Natural killer cell treated with Interleukin-12 subunit alpha and Interleukin-12 subunit beta and Interleukin-15 and Interleukin-18, amount 100 ng/mL, for 72 hours (primary cell): ENCODE measurements around the gene NEK2. TPM values are rescaled to one million over a fixed set of nuclear protein-coding genes. Genes with fewer than 3 reads are reported as not detected.
"Not testable (repeated sequence)": the region's sequence is repeated elsewhere in the genome, so short reads cannot be mapped to it uniquely, and the experiment has no call there.

Experiments used
- ATAC-seq, 2 donors: fragments of 150-1000 bp; cut with Tn5 transposase in 1 of 2; sonication (Bioruptor Pico), chemical (Tn5 transposase) in 1 of 2; 2 replicates each; pipeline ENCODE4 v1.10.0; 2021
- DNase-seq: peaks from one replicate; pipeline ENCODE4 v3.0.0; 2022; ENCODE audit warnings: low spot score
- H3K27ac Mint-ChIP-seq, 2 donors: 1 replicate in 1 of 2; 2 replicates in 1 of 2; pipeline ENCODE4 v1.8.0; 2022; ENCODE audit warnings: mixed read lengths in 2 of 2, mild to moderate bottlenecking in 1 of 2, moderate library complexity in 1 of 2
- H3K27me3 Mint-ChIP-seq, 2 donors: 1 replicate in 1 of 2; 2 replicates in 1 of 2; pipeline ENCODE4 v1.8.0; 2022; ENCODE audit warnings: mixed read lengths in 2 of 2
- H3K36me3 Mint-ChIP-seq: one replicate; pipeline ENCODE4 v1.8.0; 2022; ENCODE audit warnings: mixed read lengths
- H3K4me1 Mint-ChIP-seq, 2 donors: 1 replicate in 1 of 2; 2 replicates in 1 of 2; pipeline ENCODE4 v1.8.0; 2022; ENCODE audit warnings: low read depth in 2 of 2, mixed read lengths in 2 of 2, mild to moderate bottlenecking in 1 of 2
- H3K4me3 Mint-ChIP-seq: one replicate; pipeline ENCODE4 v1.8.0; 2022; ENCODE audit warnings: mixed read lengths
- H3K9me3 Mint-ChIP-seq: 2 replicates; pipeline ENCODE4 v1.8.0; 2022; ENCODE audit warnings: mixed read lengths
- total RNA-seq, 2 donors: library from RNA; stranded (reverse); gene quantifications; one replicate each; pipeline ENCODE4 v1.2.3, GENCODE V29; 2022

Gene NEK2
- total RNA-seq, 2 donors from 2014 or later, result 12.8 to 25.2 TPM

GRCh38 chr1:211683396-211684297 lies 8.2 kb upstream of the NEK2 start:
- Mint-ChIP-seq H3K4me1 (peaks cover 28 to 37% of the 10 kb centered on the region in 2 donors), H3K9me3 (no peaks in the 10 kb centered on the region), H3K27me3 (no peaks in the 10 kb centered on the region), H3K36me3 (no peaks in the 10 kb centered on the region), H3K27ac (peak overlapping the region in 1 of 2 donors; percentile 7), H3K4me3 (no peak overlapping the region)
- ATAC-seq (no peak), DNase-seq (no peak)

- not testable (repeated sequence) for H3K36me3 Mint-ChIP-seq, DNase-seq, H3K4me3 Mint-ChIP-seq, H3K9me3 Mint-ChIP-seq, ATAC-seq, H3K27me3 Mint-ChIP-seq
- Mint-ChIP-seq H3K27ac (peak overlapping the region in 1 of 2 donors; percentile 33), H3K4me1 (peaks cover 17 to 23% of the 10 kb centered on the region in 2 donors)
These were observed 6.8 kb upstream of the NEK2 start for GRCh38 chr1:211682186-211682585.

DNA sequence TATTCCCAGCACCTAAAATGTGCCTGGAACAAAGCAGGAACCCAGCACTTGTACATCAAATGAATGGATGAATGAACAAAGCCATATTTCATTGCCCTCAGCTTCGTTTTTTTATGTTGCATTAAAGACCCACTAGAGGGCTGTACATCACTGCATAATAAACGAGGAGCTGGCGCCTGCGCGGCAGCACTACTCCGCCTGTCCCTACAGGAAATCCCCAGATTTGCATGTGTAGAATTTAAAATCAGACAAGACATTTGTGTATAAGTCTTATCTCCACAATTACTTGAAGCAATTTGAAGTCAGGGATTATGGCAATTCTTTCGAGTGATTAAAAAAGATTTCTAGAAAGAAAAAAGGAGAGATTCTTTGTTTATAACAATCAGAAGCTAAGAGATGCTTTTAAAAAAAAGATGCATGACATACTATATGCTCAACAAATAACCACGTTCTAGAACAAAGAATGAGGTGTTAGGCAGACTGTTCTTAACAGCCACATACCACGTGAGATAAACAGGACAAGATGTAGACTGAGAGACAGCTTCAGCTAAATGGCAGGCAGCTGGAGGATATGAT lies 5.4 kb upstream of the NEK2 start:
- no peaks in the 10 kb centered on the region for H3K27me3 Mint-ChIP-seq
- peak overlapping the region; percentile 34 for H3K4me3 Mint-ChIP-seq
- no peaks in the 10 kb centered on the region for H3K9me3 Mint-ChIP-seq
- H3K36me3 Mint-ChIP-seq, result no peaks in the 10 kb centered on the region
- H3K27ac Mint-ChIP-seq, result peak overlapping the region; percentile 62 to 93
- peak; percentile 86 for DNase-seq
- H3K4me1 Mint-ChIP-seq, result peaks cover 17 to 20% of the 10 kb centered on the region in 2 donors
- ATAC-seq, result peak; percentile 93 to 95

GRCh38 chr1:211677659-211678058 lies 2.2 kb upstream of the NEK2 start:
- ATAC-seq, result no peak
- Mint-ChIP-seq H3K4me3 (peak overlapping the region; percentile 26), H3K4me1 (peaks cover 26 to 36% of the 10 kb centered on the region in 2 donors)

DNA sequence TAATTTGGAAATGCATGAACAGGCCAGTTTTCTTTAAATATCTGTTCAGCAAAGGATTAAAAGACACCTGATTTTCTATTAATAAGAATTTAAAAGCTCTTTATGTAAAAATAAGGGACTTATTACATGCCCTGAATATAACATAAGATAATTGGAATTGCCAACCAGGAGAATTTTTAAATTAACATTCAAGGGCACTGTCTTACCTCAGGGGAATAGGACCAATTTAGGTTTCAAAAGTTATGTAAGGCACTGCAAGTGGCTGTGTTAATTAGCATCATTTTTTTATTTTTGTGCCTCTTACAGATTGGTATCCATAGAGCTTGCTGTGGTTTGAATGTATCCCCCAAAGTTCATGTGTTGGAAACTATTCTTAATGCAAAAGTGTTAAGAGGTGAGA lies 1.3 kb upstream of the NEK2 start:
- Mint-ChIP-seq H3K27ac (no peak overlapping the region), H3K4me3 (peak overlapping the region; percentile 68), H3K9me3 (no peaks in the 10 kb centered on the region), H3K4me1 (peaks cover 23 to 31% of the 10 kb centered on the region in 2 donors), H3K27me3 (no peaks in the 10 kb centered on the region), H3K36me3 (no peaks in the 10 kb centered on the region)
- ATAC-seq (no peak), DNase-seq (no peak)

More at GRCh38 chr1:211677659-211678058, 2.2 kb upstream of the NEK2 start:
- no peaks in the 10 kb centered on the region for H3K36me3 Mint-ChIP-seq
- peak overlapping the region in 1 of 2 donors; percentile 21 for H3K27ac Mint-ChIP-seq
- no peaks in the 10 kb centered on the region for H3K27me3 Mint-ChIP-seq
- no peaks in the 10 kb centered on the region for H3K9me3 Mint-ChIP-seq
- no peak for DNase-seq

DNA sequence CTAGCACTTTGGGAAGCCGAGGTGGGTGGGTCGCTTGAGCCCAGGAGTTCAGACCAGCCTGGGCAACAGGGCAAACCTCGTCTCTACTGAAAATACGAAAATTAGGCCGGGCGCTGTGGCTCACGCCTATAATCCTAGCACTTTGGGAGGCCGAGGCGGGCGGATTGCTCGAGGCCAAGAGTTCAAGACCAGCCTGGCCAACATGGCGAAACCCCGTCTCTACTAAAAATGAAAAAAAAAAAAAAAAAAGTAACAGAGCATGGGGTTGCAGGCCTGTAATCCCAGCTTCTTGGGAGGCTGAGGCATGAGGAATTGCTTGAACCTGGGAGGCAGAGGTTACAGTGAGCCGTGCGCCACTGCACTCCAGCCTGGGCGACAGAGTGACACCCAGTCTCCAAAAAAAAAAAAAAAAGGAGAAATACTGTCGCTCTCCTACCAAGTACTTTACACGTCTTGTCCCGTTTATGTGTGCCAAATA lies 724 bp upstream of the NEK2 start:
- no peak for DNase-seq
- peaks cover 22 to 26% of the 10 kb centered on the region in 2 donors for H3K4me1 Mint-ChIP-seq
- H3K4me3 Mint-ChIP-seq, result peak overlapping the region; percentile 99
- H3K27ac Mint-ChIP-seq, result peak overlapping the region in 1 of 2 donors; percentile 85
- no peaks in the 10 kb centered on the region for H3K9me3 Mint-ChIP-seq
- H3K36me3 Mint-ChIP-seq, result no peaks in the 10 kb centered on the region
- H3K27me3 Mint-ChIP-seq, result no peaks in the 10 kb centered on the region
- no peak for ATAC-seq

- Mint-ChIP-seq H3K27ac (no peak overlapping the region), H3K4me3 (no peak overlapping the region), H3K27me3 (no peaks in the 10 kb centered on the region), H3K9me3 (no peaks in the 10 kb centered on the region), H3K4me1 (no peaks in the 10 kb centered on the region), H3K36me3 (no peaks in the 10 kb centered on the region)
- DNase-seq (no peak), ATAC-seq (no peak)
These were observed 8.3 kb downstream of the NEK2 start for GRCh38 chr1:211667065-211667617.

DNA sequence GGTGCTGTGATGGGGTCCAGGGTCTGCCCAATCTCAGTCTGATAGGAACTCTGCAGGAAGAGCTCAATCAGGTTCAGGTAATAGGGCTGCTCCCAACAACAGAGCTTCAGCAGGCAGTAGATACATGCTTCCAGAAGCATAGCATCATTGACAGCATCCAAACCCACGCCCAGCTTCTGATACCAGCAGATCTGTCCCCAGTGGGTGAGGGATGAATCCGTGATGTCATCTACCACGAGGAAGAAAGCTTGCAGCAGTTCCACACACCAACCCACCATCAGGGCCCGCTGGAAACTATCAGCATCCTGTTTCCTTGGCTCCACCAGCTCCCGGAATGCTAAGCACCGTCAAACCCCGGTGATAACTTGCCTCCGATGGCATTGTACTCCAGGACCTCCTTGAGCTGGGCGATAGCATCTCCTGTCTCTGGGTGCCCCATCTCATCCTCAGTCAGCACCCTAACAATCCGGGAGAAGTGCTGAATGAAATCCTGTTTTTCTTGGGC lies 14.7 kb downstream of the NEK2 start:
- H3K4me3 Mint-ChIP-seq, result no peak overlapping the region
- DNase-seq, result no peak
- H3K27ac Mint-ChIP-seq, result no peak overlapping the region
- no peaks in the 10 kb centered on the region for H3K9me3 Mint-ChIP-seq
- no peaks in the 10 kb centered on the region for H3K4me1 Mint-ChIP-seq
- H3K36me3 Mint-ChIP-seq, result no peaks in the 10 kb centered on the region
- H3K27me3 Mint-ChIP-seq, result no peaks in the 10 kb centered on the region
- no peak for ATAC-seq

- H3K27me3 Mint-ChIP-seq, result peaks cover 0 to 3% of the 10 kb centered on the region in 2 donors
- H3K27ac Mint-ChIP-seq, result no peak overlapping the region
- no peaks in the 10 kb centered on the region for H3K9me3 Mint-ChIP-seq
- ATAC-seq (no peak), DNase-seq (no peak)
- peaks cover 3 to 6% of the 10 kb centered on the region in 2 donors for H3K4me1 Mint-ChIP-seq
- H3K36me3 Mint-ChIP-seq, result no peaks in the 10 kb centered on the region
- no peak overlapping the region for H3K4me3 Mint-ChIP-seq
These were observed 18.7 kb downstream of the NEK2 start for GRCh38 chr1:211656728-211657127.

DNA sequence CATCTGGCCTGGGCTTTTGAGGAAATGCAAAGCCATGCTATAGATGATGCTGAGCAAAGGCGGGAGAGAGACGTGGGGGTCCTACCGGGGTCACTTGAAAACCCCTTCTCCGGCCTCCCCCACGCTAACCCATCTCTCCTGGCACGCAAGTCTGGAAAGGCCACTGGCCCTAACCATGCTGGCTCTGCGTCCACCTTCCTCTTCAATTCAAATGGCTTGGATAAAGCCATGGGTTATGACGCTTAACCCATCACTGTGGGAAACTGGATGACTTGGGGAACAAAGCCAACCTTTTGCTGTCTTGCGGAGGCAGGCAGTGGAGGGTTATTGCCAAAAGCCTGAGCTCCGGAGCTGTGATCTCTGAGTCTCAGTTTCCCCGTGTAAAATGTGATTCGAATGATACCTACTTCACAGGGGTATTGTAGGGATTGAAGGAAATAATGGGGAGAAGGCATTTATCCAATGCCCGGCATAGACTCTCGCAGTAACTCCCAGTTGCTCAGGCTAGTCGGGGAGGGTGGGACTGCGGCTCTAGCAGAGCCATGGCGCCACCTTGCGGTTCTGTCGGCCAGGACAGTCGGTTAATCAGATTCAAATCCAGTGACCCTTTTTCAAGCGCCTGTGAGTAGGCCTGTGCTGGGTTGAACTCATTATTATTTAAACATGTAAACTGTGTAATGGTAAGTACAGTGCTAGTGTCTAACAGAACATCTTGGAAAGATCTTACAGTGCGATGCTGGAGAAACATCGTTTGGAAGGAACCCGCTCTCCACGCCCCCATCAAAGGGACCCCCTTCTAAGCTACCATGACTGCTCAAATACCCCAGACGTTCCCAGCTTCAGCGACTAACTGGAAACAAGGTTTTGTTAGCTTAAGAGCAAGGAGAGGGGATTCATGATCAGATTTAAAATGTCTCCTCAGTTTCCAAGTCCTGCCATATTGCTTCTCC lies 20.3 kb downstream of the NEK2 start:
- H3K27me3 Mint-ChIP-seq, result peaks cover 0 to 5% of the 10 kb centered on the region in 2 donors
- DNase-seq (peak; percentile 81), ATAC-seq (peak; percentile 79 to 88)
- no peak overlapping the region for H3K4me3 Mint-ChIP-seq
- H3K4me1 Mint-ChIP-seq, result peaks cover 3 to 6% of the 10 kb centered on the region in 2 donors
- no peaks in the 10 kb centered on the region for H3K36me3 Mint-ChIP-seq
- H3K27ac Mint-ChIP-seq, result no peak overlapping the region
- no peaks in the 10 kb centered on the region for H3K9me3 Mint-ChIP-seq

- peaks cover 3 to 6% of the 10 kb centered on the region in 2 donors for H3K4me1 Mint-ChIP-seq
- peaks cover 0 to 5% of the 10 kb centered on the region in 2 donors for H3K27me3 Mint-ChIP-seq
- no peaks in the 10 kb centered on the region for H3K9me3 Mint-ChIP-seq
- no peaks in the 10 kb centered on the region for H3K36me3 Mint-ChIP-seq
- H3K4me3 Mint-ChIP-seq, result no peak overlapping the region
- ATAC-seq, result no peak
- no peak for DNase-seq
- H3K27ac Mint-ChIP-seq, result no peak overlapping the region
These were observed 21.4 kb downstream of the NEK2 start for GRCh38 chr1:211653959-211654496.

GRCh38 chr1:211653293-211653692 lies 22.1 kb downstream of the NEK2 start:
- ATAC-seq (no peak), DNase-seq (no peak)
- Mint-ChIP-seq H3K4me3 (no peak overlapping the region), H3K27ac (no peak overlapping the region), H3K36me3 (no peaks in the 10 kb centered on the region), H3K9me3 (no peaks in the 10 kb centered on the region), H3K27me3 (peaks cover 0 to 5% of the 10 kb centered on the region in 2 donors), H3K4me1 (peaks cover 3 to 6% of the 10 kb centered on the region in 2 donors)

DNA sequence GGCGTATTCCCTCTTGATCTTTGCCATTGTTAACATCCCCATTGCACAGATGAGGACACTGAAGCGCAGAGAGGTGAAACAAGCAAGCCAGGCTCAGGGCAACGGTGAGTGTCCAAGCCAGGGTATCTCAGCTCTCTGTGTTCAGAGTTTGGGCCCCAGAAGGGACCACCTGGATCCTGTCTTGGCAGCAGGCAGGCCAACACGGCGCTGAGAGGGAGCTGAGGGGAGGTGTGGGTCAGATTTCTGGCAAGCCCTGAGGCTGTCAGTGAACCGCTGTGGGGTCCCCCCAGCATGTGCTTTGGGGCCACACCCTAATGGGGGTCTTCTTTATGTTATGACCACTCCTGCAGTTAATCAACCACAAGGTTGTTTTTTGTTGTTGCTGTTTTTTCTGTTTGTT lies 23.1 kb downstream of the NEK2 start:
- DNase-seq, result no peak
- Mint-ChIP-seq H3K27me3 (peaks cover 0 to 5% of the 10 kb centered on the region in 2 donors), H3K9me3 (no peaks in the 10 kb centered on the region), H3K36me3 (no peaks in the 10 kb centered on the region), H3K4me3 (no peak overlapping the region), H3K4me1 (peaks cover 3 to 6% of the 10 kb centered on the region in 2 donors), H3K27ac (no peak overlapping the region)
- ATAC-seq, result no peak
